HCT116 (cell line): ENCODE data around the gene CIAO2B.

Experiments
- EGR1 ChIP-seq: IDR thresholded peaks from 2 replicates; pipeline ENCODE4 v1.6.1; 2012; ENCODE audit warnings: low read depth
- EZH2 ChIP-seq: fragments of 200-600 bp; sonication (generic); IDR thresholded peaks from 2 replicates; pipeline ENCODE4 v1.6.1; 2017; ENCODE audit warnings: antibody characterized with exemption, mixed run types
- JUND ChIP-seq: IDR thresholded peaks from 2 replicates; pipeline ENCODE4 v1.6.1; 2012
- POLR2A ChIP-seq: IDR thresholded peaks from 2 replicates; pipeline ENCODE4 v1.7.0; 2011; ENCODE audit warnings: borderline replicate concordance; ENCODE audit not compliant: insufficient read depth, insufficient read length; ENCODE audit errors: extremely low read depth
- POLR2AphosphoS5 ChIP-seq: IDR thresholded peaks from 2 replicates; pipeline ENCODE4 v1.6.1; 2011; ENCODE audit warnings: mild to moderate bottlenecking, low read depth, low read length, moderate library complexity
- SIN3A ChIP-seq: IDR thresholded peaks from 2 replicates; pipeline ENCODE4 v1.6.1; 2012; ENCODE audit warnings: low read depth
- SP1 ChIP-seq: IDR thresholded peaks from 2 replicates; pipeline ENCODE4 v1.6.1; 2012; ENCODE audit warnings: low read depth
- TF ChIP-seq, protein P1 (sequence below), 3 experiments: fragments of 200-600 bp in 1 of 3; sonication (generic) in 1 of 3; IDR thresholded peaks in 2 of 3; conservative IDR thresholded peaks in 1 of 3; 2 replicates each; pipeline ENCODE4 v1.5.1; 2012 to 2017; ENCODE audit warnings: low read depth in 2 of 3, low read length in 2 of 3, antibody characterized with exemption in 1 of 3, borderline replicate concordance in 1 of 3, control low read depth in 1 of 3, mild to moderate bottlenecking in 1 of 3, mixed read lengths in 1 of 3, mixed run types in 1 of 3, moderate library complexity in 1 of 3; ENCODE audit not compliant: insufficient read depth in 1 of 3

DNA sequence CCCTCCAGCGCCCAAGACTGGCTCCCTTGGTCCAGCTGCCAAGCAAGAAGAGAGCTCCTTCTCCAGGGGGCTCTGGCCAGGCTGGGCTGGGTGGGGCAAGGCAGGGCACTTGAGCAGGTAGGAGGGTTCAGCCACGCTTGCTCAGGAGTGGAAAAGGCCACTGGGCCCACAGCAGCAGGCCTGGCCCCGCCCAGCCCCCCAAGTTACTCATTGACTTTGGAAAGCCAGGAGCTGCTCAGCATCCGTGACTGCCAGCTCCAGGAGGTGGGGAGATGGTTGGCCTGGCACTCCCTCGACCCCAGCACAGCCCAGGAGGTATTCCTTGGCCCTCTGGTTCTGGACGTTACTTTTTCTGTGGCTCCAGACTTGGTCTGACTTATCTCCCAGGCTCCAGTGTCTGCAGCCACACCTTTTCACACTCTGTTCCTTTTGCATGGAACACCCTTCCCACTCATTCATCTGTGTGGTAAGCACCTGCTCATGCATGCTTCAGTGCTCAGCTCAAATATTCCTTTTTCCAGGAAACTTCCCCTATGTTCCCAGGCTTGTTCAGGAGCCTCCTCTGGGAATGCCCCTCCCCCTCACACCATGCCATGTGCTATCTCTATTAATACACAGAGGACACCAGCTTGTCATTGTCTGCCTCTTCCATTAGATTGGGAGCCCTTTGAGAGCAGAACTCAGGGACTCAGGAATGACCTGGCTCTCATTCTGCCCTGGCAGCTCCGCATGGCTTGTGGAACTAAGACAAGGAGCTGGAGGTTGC is 15.2 kb downstream of the CIAO2B start, which contains the start of gene CDH16:
- TF ChIP-seq, protein P1, sequence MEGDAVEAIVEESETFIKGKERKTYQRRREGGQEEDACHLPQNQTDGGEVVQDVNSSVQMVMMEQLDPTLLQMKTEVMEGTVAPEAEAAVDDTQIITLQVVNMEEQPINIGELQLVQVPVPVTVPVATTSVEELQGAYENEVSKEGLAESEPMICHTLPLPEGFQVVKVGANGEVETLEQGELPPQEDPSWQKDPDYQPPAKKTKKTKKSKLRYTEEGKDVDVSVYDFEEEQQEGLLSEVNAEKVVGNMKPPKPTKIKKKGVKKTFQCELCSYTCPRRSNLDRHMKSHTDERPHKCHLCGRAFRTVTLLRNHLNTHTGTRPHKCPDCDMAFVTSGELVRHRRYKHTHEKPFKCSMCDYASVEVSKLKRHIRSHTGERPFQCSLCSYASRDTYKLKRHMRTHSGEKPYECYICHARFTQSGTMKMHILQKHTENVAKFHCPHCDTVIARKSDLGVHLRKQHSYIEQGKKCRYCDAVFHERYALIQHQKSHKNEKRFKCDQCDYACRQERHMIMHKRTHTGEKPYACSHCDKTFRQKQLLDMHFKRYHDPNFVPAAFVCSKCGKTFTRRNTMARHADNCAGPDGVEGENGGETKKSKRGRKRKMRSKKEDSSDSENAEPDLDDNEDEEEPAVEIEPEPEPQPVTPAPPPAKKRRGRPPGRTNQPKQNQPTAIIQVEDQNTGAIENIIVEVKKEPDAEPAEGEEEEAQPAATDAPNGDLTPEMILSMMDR (IDR thresholded peaks at IDR 0.05 in 2 of 3, conservative IDR thresholded peaks at IDR 0.05 in 1 of 3; ENCODE audit: borderline replicate concordance in 1 of 3, insufficient read depth in 1 of 3, low read depth in 2 of 3, low read length in 2 of 3): no peak
- no peak for TF ChIP-seq EZH2
- no peak for TF ChIP-seq EGR1
- TF ChIP-seq POLR2A: no peak
- no peak for TF ChIP-seq POLR2AphosphoS5
- no peak for TF ChIP-seq SIN3A
- no peak for TF ChIP-seq JUND
- TF ChIP-seq SP1: no peak
